HG03469 (cell line): ENCODE measurements around the gene CYB5B.
A peak's percentile ranks its signal among the peaks of the same experiment; 100 is the strongest.

Experiments used
- ATAC-seq: cut with Tn5 transposase; IDR thresholded peaks from one replicate; pipeline ENCODE4 v1.9.1; 2021; ENCODE audit warnings: mild to moderate bottlenecking, moderate library complexity, moderate number of reproducible peaks; ENCODE audit not compliant: unreplicated experiment

Gene CYB5B

GRCh38 chr16:69424053-69424934, at the start of gene CYB5B:
Gene CYB5B (plus strand): TSS chr16:69424619. CDS start chr16:69424684, 65 bp downstream.
- ATAC-seq, result peak; percentile 95

- ATAC-seq, result no peak
Measured at GRCh38 chr16:69376393-69377059, 47.9 kb upstream of the CYB5B start.

GRCh38 chr16:69378036-69378435, 46.4 kb upstream of the CYB5B start:
- no peak for ATAC-seq

DNA sequence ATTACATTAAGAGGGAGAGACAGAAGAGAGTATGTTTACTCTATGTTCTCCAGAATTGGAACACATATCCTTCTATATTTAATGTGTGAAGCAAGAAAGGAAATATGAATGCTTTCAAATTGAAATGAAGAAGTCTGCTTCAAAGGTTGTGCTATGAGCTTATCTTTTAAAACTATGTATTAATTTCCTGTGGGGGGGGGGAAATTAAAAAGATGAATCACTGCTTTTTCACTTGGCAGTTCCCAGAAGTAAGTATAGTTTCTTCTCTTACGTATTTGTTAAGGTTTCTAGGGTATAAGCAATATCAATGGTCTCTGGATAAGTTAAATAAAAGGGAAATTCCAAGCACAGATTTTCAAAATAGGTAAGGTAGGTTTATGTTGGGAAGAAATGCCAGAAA, 45.7 kb upstream of the CYB5B start:
- ATAC-seq, result no peak

DNA sequence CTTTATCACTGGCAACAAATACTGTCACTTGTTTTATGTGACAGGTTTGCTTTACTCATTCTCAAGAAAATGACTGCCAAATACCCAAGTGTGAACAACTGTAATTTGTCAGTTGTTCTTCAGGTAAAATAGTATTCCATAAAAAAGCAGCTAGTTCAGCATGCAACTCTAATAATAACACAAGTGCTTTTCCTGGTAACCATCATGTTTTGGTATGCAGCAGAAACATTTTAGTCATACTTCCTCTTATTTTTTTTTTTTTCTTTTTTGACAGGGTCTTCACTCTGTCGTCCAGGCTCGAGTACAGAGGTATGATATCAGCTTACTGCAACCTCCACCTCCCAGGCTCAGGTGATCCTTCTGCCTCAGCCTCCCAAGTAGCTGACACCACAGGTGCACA, 43.2 kb upstream of the CYB5B start:
- ATAC-seq, result no peak

DNA sequence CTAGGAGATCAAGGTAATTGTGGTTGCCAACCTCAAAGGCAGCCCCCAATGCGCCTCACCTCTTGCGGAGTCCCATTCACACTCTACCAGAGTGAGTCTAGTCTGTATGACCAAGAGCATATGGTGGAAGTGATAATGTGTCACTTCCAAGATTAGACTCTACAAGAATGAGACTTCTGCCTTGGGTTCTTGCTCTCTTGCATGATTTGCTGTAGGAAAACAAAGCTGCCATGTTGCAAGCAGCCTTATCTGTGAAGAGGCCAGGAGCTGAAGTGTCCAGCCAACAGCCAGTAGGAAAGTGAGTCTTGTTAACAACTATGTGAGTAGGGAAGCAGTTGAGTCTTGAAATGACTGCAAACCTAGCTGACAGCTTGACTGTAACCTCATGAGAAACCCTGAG, 42.0 kb upstream of the CYB5B start:
- no peak for ATAC-seq

DNA sequence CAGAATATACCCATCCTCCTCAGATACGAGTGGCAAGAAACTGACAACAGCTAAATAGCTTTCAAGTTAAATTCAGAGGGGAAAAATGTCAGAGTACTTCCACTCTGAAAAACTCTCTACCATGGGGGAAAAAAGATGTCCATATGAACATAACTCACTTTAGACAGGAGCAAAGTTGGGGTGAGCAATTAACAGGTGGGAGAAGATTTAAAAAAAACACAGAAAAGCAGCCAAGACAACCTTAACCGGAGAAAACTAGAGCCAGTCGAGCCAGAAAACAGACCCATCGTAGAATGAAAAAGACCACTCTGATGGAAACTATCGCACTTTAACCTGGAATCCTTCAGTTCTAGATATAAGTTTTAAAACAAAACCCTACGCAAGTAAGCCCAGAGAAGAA, 39.4 kb upstream of the CYB5B start:
- ATAC-seq, result no peak

GRCh38 chr16:69386596-69386995, 37.8 kb upstream of the CYB5B start:
- ATAC-seq, result no peak

DNA sequence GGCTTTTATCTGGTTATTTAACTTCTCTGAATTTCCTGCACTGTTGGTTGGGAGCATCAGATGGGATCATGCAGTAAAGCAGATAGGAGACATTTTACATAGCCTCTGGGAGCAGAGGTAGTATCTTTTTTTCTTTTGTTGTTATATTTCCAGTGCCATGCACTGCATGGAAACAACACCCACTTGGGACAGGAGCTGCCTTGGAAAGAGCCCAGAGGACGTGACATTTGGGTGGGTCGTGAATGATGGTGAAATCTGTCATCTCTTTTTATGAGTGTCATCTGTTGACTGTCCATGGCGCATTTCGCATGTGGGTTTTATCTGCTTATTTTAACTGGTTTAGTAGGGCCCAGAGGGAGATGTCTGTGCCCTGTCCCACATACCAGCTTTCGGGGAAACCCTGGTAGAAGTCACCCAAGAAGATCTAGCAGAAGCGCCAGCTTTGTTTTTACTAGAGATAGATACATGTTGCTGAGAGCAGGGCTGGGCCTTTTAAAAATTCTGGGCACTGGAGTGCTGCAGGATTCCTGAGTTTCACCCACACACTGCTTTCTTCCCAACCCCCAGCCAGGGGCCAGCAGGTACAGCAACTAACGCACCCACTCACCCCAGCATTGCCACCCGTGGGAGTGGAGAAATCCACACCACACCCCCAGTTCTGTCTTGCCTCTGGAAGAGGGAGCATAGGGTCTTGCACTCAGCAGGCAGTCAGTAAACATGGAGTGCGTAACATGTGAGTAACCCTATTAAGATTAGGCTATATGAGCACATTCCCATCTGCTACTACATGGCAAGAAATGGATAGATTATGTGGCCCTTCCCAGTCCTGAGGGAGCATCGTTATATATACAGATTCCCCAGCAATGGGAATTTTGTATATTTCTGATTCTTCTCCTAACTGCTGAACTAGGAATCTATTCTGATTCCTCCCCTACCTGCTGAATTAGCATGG, 30.2 kb upstream of the CYB5B start:
- no peak for ATAC-seq

GRCh38 chr16:69395859-69396186, 28.6 kb upstream of the CYB5B start:
- ATAC-seq, result no peak

DNA sequence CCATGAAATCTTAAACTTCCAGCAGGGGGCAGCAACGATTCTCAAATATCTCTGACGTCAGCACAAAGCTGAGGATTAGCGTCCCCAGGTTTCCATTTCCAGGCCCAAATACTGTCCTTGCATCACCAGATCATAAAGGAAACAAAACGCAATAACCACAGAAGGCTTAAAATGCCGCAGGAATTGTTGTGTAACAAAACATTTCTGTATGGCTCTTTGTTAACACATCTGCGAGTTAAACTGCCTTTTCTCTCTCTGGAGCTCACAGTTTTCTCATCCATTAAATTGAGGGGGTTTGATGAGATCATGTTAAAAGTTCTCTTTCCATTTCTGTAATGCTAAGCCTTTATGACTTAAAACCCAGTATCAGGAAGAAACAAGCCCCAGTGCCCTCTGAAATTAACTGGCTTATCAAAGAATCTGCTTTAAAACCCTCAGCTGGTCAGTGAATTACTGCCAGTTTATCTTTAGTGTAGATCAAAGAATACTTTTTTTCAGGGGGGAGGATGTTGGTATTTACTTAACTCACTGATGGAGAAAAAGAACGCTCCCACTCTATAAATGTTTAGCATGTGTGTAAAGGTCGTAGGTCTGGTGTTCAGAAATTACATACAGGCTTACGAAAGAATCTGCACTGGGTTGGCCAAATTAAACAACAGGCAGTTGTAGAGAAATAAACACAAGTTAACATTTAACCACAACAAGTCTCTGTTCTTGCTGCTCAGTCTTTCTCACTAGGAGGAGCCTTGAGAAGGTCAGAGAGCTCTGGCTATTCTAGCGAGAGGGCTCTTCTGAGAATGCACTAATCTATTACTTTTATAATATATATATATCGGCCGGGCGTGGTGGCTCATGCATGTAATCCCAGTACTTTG, 28.0 kb upstream of the CYB5B start:
- ATAC-seq, result no peak

- ATAC-seq, result no peak
Measured at GRCh38 chr16:69397821-69398521, 26.4 kb upstream of the CYB5B start.

- no peak for ATAC-seq
Measured at GRCh38 chr16:69399361-69399760, 25.1 kb upstream of the CYB5B start.

DNA sequence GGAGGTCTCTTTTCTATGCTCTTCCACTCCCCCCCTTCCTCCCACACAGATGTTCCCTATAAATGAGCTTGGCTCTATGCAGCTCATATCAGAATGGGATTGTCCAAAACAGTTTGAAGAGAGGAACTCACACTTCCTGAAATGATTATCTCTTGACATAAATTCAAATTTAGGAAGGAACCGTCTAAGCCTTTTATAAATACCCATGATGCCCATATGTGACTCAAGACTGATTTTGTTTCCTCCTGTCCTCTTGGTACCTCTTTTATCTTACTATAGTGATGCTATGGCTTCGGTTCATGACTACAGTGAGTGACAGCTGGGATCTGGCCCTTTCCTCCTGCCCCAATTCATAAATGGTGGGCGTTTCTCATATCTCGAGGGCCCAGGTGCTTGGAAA, 22.0 kb upstream of the CYB5B start:
- no peak for ATAC-seq

DNA sequence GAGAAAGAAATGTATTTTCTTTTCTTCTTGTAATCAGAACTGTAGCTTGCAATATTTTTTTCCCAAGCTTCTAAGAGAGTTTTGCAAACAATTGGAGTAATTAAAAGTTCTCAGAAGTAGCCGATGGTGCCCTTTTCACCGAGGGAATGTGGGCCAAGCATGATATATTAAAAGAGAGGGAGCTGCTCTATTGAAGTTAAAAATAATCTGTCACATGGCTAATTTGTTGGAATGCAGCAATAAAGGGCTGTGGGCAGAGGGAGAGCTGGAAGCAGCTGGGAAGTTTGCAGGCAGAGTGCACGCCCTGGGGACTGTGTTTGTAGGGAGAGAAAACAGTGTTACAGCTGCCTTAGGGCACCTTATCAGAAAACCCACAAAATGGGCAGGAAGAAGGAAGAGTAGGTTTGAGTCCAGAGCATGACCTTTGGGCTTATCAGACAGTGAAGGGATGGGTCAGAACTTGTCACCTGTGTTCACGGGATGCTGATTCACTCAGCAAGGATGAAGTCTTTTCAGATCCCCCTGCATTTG, 20.1 kb upstream of the CYB5B start:
- no peak for ATAC-seq

- ATAC-seq, result no peak
Measured at GRCh38 chr16:69405326-69405725, 19.1 kb upstream of the CYB5B start.

DNA sequence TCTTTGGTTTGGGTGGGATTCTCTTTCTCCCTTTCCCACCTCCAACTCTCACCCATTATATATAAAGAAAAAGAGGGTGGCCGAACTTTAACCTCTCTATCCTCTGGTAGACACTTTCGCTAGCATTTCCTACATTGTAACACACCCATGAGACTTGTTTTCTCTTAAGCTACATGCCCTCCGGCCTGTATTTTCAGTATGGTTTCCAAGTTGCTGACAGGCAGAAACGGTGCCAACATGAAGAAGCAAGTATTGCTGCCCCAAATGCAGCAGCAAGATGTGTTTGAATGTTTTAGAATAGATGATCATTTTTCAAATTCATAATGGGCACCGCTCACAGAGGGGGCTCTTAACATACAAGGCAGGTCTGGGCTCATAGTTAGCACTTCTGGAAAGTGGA, 18.7 kb upstream of the CYB5B start:
- ATAC-seq, result no peak

GRCh38 chr16:69406780-69407331, 17.6 kb upstream of the CYB5B start:
- ATAC-seq, result no peak

- no peak for ATAC-seq
Measured at GRCh38 chr16:69407702-69408323, 16.6 kb upstream of the CYB5B start.
